ENCODE results near the gene HPSE2. TPM values are rescaled to one million over a fixed set of nuclear protein-coding genes. Genes with fewer than 3 reads are reported as not detected.

HPSE2 gene
- total and polyA plus RNA-seq, 4 donors, result 0.05 TPM; not detected in 3

DNA sequence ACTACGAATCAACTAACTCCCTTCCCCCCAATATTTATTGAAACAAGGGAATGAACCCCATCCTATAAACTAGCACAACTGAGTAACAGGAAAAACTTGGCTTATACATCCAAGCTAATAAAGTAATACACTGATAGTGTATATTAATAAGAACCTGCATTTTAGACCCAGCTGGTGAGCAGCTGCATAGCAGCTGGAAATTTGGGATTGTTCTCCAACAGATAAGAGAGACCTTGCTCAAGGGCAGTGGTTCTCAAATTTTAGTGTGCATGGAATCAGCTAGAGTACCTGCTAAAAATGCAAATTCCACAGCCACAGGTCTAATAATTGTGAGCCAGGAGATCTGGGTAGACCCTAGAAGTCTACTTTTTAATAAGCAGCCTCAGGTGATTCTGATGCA, 404.3 kb downstream of the HPSE2 start:
- WGBS, result 84% methylated on average over 1 of the region's 1 CpG
- Histone ChIP-seq H3K4me1 (ENCODE audit: control insufficient read depth in 4 of 4, insufficient read depth in 4 of 4, low read length in 3 of 4) (no peaks in the 10 kb centered on the region), H3K27me3 (ENCODE audit: control insufficient read depth in 4 of 4, insufficient read depth in 4 of 4, low read length in 3 of 4) (peaks cover 0 to 5% (median 0%) of the 10 kb centered on the region in 4 donors), H3K9me3 (ENCODE audit: control insufficient read depth in 4 of 4, low read length in 3 of 4) (no peaks in the 10 kb centered on the region), H3K9ac (ENCODE audit: low read depth in 1 of 2, low read length in 2 of 2) (no peak overlapping the region), H3K36me3 (ENCODE audit: control insufficient read depth in 4 of 4, insufficient read depth in 3 of 4, low read depth in 1 of 4, low read length in 3 of 4) (no peaks in the 10 kb centered on the region), H3K27ac (ENCODE audit: low read depth in 1 of 2, low read length in 2 of 2) (no peak overlapping the region), H3K4me3 (ENCODE audit: low read depth in 1 of 3, low read length in 3 of 3) (no peak overlapping the region)
- DNase-seq (ENCODE audit: low spot score), result no peak
- no peak for TF ChIP-seq GABPA (IDR thresholded peaks at IDR 0.05 in 1 of 2, conservative IDR thresholded peaks at IDR 0.05 in 1 of 2)
- TF ChIP-seq, protein P1, sequence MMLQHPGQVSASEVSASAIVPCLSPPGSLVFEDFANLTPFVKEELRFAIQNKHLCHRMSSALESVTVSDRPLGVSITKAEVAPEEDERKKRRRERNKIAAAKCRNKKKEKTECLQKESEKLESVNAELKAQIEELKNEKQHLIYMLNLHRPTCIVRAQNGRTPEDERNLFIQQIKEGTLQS (IDR thresholded peaks at IDR 0.05), result no peak
- no peak for TF ChIP-seq RXRA (IDR thresholded peaks at IDR 0.05)

DNA sequence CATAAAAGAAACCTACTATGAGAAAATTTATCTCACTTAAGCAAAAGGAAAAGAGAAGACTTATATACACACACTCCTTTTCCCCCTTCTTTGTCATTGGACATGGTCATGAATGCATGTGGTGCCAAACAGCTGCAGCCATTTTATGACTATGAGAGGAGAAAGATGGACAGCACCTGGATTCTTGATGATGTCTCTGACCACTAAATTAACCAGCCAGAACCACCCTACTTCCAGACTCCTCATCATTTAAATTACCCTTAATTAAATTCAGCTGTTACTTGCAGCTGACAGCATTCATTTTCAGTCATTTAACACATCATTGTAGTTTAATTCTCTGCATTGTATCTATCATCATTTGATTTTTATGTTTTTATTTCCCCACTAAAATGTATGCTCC, 409.9 kb downstream of the HPSE2 start:
- Histone ChIP-seq H3K27me3 (ENCODE audit: control insufficient read depth in 4 of 4, insufficient read depth in 4 of 4, low read length in 3 of 4) (peaks cover 0 to 5% (median 0%) of the 10 kb centered on the region in 4 donors), H3K36me3 (ENCODE audit: control insufficient read depth in 4 of 4, insufficient read depth in 3 of 4, low read depth in 1 of 4, low read length in 3 of 4) (no peaks in the 10 kb centered on the region), H3K9ac (ENCODE audit: low read depth in 1 of 2, low read length in 2 of 2) (no peak overlapping the region), H3K4me1 (ENCODE audit: control insufficient read depth in 4 of 4, insufficient read depth in 4 of 4, low read length in 3 of 4) (no peaks in the 10 kb centered on the region), H3K4me3 (ENCODE audit: low read depth in 1 of 3, low read length in 3 of 3) (no peak overlapping the region), H3K9me3 (ENCODE audit: control insufficient read depth in 4 of 4, low read length in 3 of 4) (no peaks in the 10 kb centered on the region), H3K27ac (ENCODE audit: low read depth in 1 of 2, low read length in 2 of 2) (no peak overlapping the region)
- DNase-seq (ENCODE audit: low spot score), result no peak
- TF ChIP-seq FOXA2 (IDR thresholded peaks at IDR 0.05) (no peak), GABPA (IDR thresholded peaks at IDR 0.05 in 1 of 2, conservative IDR thresholded peaks at IDR 0.05 in 1 of 2) (no peak), RAD21 (IDR thresholded peaks at IDR 0.05) (no peak), YY1 (IDR thresholded peaks at IDR 0.05) (no peak), RXRA (IDR thresholded peaks at IDR 0.05) (no peak), FOXA1 (IDR thresholded peaks at IDR 0.05) (no peak), EGR1 (IDR thresholded peaks at IDR 0.05; ENCODE audit: low read depth in 2 of 2) (no peak), NR2F2 (IDR thresholded peaks at IDR 0.05) (no peak), JUND (IDR thresholded peaks at IDR 0.05) (no peak), TAF1 (conservative IDR thresholded peaks at IDR 0.05) (no peak), HNF4A (conservative IDR thresholded peaks at IDR 0.05) (no peak), HNF4G (IDR thresholded peaks at IDR 0.05) (no peak), SP1 (IDR thresholded peaks at IDR 0.05) (no peak)
- TF ChIP-seq, protein P2, sequence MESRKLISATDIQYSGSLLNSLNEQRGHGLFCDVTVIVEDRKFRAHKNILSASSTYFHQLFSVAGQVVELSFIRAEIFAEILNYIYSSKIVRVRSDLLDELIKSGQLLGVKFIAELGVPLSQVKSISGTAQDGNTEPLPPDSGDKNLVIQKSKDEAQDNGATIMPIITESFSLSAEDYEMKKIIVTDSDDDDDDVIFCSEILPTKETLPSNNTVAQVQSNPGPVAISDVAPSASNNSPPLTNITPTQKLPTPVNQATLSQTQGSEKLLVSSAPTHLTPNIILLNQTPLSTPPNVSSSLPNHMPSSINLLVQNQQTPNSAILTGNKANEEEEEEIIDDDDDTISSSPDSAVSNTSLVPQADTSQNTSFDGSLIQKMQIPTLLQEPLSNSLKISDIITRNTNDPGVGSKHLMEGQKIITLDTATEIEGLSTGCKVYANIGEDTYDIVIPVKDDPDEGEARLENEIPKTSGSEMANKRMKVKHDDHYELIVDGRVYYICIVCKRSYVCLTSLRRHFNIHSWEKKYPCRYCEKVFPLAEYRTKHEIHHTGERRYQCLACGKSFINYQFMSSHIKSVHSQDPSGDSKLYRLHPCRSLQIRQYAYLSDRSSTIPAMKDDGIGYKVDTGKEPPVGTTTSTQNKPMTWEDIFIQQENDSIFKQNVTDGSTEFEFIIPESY (IDR thresholded peaks at IDR 0.05), result no peak
- TF ChIP-seq, protein P3, sequence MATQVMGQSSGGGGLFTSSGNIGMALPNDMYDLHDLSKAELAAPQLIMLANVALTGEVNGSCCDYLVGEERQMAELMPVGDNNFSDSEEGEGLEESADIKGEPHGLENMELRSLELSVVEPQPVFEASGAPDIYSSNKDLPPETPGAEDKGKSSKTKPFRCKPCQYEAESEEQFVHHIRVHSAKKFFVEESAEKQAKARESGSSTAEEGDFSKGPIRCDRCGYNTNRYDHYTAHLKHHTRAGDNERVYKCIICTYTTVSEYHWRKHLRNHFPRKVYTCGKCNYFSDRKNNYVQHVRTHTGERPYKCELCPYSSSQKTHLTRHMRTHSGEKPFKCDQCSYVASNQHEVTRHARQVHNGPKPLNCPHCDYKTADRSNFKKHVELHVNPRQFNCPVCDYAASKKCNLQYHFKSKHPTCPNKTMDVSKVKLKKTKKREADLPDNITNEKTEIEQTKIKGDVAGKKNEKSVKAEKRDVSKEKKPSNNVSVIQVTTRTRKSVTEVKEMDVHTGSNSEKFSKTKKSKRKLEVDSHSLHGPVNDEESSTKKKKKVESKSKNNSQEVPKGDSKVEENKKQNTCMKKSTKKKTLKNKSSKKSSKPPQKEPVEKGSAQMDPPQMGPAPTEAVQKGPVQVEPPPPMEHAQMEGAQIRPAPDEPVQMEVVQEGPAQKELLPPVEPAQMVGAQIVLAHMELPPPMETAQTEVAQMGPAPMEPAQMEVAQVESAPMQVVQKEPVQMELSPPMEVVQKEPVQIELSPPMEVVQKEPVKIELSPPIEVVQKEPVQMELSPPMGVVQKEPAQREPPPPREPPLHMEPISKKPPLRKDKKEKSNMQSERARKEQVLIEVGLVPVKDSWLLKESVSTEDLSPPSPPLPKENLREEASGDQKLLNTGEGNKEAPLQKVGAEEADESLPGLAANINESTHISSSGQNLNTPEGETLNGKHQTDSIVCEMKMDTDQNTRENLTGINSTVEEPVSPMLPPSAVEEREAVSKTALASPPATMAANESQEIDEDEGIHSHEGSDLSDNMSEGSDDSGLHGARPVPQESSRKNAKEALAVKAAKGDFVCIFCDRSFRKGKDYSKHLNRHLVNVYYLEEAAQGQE (IDR thresholded peaks at IDR 0.05), result no peak
- TF ChIP-seq, protein P4, sequence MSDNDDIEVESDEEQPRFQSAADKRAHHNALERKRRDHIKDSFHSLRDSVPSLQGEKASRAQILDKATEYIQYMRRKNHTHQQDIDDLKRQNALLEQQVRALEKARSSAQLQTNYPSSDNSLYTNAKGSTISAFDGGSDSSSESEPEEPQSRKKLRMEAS (IDR thresholded peaks at IDR 0.05), result no peak
